ENCODE measurements around the gene LDLRAD4.

The LDLRAD4 gene

GRCh38 chr18:13625843-13626543 is 407.4 kb downstream of the LDLRAD4 start:
- FAIRE-seq, result no peak

- no peak for FAIRE-seq
Measured at GRCh38 chr18:13626544-13626908, 408.0 kb downstream of the LDLRAD4 start.

DNA sequence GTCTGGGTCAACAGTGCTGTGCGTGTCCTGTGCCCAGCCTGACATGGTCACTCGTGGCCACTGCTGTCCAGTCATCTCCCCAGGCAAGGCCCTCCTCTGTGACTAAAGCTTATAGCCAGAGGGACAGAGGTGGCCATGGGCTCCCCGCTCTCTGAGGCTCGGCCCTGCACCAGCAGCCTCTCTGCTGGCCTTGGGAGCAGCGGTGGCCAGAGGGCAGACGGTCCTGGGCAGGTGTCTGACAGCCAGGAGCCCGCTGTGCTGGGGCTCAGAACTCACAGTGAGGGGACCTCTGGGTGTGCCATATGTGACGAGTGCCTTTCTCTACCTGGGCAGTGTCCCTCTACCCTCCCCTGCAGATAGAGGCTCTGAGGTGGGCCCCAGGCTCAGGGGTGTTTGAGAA is 409.1 kb downstream of the LDLRAD4 start:
- FAIRE-seq, result no peak

DNA sequence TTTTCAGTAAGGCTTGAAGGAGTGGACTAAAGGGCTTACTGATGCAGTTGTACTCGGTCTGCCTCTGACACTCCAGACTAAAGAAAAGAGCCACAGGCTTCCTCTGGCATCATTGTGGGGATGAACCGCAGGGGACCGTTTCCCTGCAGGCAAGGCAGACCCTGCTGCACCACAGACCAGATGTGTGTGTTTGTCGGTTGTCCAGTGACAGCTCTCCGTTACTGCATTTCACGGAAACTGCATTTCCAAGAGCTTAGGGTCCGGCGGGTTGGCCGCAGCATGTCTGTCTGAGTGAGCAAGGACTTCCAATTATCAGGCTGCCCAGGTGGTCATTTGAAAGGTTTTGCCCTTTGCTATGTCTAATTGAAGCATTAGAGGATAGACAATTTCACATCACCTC is 409.7 kb downstream of the LDLRAD4 start:
- FAIRE-seq, result no peak

DNA sequence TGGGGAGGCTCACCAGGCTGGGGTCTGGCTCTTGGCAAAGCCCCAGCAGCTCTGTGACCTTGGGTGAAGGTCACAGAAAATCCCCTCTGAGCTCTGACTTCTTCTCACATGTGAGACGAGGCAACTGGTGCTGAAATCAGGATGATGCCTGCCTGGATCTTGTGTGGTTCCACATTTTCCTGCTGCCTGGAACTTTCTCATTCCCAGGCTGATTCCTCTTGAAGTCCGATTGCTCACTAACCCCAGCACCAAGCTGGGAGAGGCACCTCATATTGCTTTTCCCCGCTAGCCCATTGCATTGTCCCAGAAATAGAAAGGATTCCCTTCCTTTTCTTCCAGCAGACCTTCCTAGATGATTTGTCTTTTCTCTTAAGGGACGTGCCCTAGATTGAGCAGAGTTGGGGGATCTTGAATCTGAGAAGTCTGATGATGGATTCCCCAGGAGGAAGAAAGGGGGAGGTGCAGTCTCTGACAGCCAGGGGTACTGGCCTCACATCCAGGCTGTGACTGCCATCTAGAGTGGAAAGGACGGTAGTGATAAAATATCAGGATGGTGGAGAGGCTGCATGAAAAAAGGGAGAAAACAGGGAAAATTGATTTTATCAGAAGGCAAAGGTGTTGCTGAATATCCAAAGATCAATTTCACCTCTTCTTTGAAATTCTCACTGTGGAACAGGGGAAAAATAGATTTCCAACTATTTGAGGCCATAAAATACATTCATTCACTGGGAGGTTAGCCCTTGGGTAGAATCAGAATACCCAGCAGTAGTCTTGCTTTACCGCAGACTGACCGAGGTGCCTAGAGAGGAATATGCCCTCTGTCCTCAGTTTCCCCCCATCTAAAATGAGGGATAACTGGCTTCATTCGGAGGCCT is 411.5 kb downstream of the LDLRAD4 start:
- FAIRE-seq, result peak; percentile 89

DNA sequence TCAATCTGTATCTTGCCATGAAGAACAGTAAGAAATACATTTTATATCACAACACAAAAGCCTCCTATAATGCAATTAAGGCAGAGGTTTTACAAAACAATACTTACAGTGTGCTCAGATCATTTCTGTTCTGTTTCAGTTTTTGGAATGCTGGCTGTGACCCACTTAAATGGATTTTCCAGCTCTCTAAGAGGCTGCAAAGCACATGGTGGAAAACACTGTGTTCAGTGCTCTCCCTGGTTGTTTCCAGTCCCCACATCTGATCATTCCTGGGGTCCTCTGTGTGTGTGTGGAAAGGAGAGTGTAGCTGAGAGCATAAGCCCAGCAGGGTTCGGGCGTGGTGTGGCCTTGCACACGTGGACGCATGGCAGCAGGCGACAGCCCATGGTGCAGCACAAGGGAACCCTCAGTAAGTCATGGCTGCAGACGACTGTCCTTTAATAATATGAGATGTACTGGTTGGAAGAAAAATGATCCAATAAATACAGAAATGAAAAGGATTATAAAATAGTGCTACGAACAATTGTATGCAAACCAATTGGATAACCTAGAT is 412.2 kb downstream of the LDLRAD4 start:
- FAIRE-seq, result no peak

- FAIRE-seq, result no peak
Measured at GRCh38 chr18:13633700-13634099, 415.1 kb downstream of the LDLRAD4 start.

- FAIRE-seq, result no peak
Measured at GRCh38 chr18:13635046-13635445, 416.5 kb downstream of the LDLRAD4 start.

- FAIRE-seq, result no peak
Measured at GRCh38 chr18:13638719-13639595, 420.4 kb downstream of the LDLRAD4 start.

GRCh38 chr18:13640266-13640860 is 421.8 kb downstream of the LDLRAD4 start:
- no peak for FAIRE-seq

- FAIRE-seq, result no peak
Measured at GRCh38 chr18:13641551-13642439, 423.2 kb downstream of the LDLRAD4 start.

DNA sequence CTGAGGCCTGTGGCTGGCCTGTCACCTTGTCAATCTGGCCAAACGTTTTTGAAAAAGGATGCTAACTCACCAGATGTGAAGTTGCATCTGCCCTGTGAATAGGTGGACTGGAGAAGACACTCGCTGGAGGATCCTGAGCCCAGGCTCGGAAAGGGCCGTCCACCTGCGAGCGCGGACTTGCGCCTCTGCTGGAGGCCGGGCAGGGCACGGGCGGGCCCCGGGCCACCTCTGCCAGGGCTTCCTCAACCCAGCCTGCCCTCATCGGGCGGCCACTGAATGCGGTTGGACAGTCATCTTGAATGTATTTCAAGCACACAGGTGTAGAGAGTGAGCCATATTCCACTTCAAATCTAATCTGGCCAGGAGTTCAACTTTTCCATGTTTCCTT is 423.9 kb downstream of the LDLRAD4 start:
- no peak for FAIRE-seq

GRCh38 chr18:13643261-13643751 is 424.7 kb downstream of the LDLRAD4 start:
- FAIRE-seq, result no peak

GRCh38 chr18:13645093-13645492 is 426.5 kb downstream of the LDLRAD4 start:
- FAIRE-seq, result no peak

GRCh38 chr18:13646633-13647032 is 428.1 kb downstream of the LDLRAD4 start:
- FAIRE-seq, result no peak

GRCh38 chr18:13647761-13648160 is 429.2 kb downstream of the LDLRAD4 start:
- no peak for FAIRE-seq

- no peak for FAIRE-seq
Measured at GRCh38 chr18:13649397-13650390, 431.1 kb downstream of the LDLRAD4 start.

- FAIRE-seq, result no peak
Measured at GRCh38 chr18:13653746-13654433, 435.3 kb downstream of the LDLRAD4 start.

- FAIRE-seq, result no peak
Measured at GRCh38 chr18:13657974-13658373, 439.4 kb downstream of the LDLRAD4 start.

All from endometrium (tissue), 2 donors.